SK-N-SH (cell line): ENCODE measurements around the gene LRRC37A2. TPM values are rescaled to one million over a fixed set of nuclear protein-coding genes. Genes with fewer than 3 reads are reported as not detected.

Experiments
- polyA plus RNA-seq, 3 experiments: library from polyadenylated mRNA; depleted of rRNA; stranded (reverse); fragments of >200 nt; gene quantifications; 2 replicates each; pipeline ENCODE4 v1.2.3, GENCODE V29; 2012
- small RNA-seq, 7 experiments: library from RNA; depleted of rRNA; stranded (forward); fragments of <200 nt; gene quantifications; one replicate each; pipeline ENCODE3, GENCODE V24; 2012

Gene LRRC37A2
- polyA plus RNA-seq, 1 of the 3 experiments (the other 2 are of a cell fraction) = 3.2 TPM

Small RNAs within 50 kb of the gene (small RNA-seq; reads per million reads assigned to genes)
- gene RN7SL199P = 0 reads per million in 7 experiments

Other genes with a start within 250 kb of the LRRC37A2 start
- gene LRRC37A, start 217.3 kb upstream of the LRRC37A2 start, polyA plus RNA-seq (2012; rRNA removed) = 1.6 and 1.8 TPM in 2 replicates
- 2.9 and 3.0 TPM in 2 replicates for gene ARL17B, start 150.7 kb upstream of the LRRC37A2 start, polyA plus RNA-seq (2012; rRNA removed)
- gene ARL17A, start 67.2 kb downstream of the LRRC37A2 start, polyA plus RNA-seq (2012; rRNA removed) = 2.9 and 5.1 TPM in 2 replicates
- 31.4 and 40.8 TPM in 2 replicates for gene NSF, start 78.2 kb downstream of the LRRC37A2 start, polyA plus RNA-seq (2012; rRNA removed)